H1 (cell line): Measurements from ENCODE around the gene FGR. TPM values are rescaled to one million over a fixed set of nuclear protein-coding genes. Genes with fewer than 3 reads are reported as not detected.

Experiments used
- GTF2F1 ChIP-seq: IDR thresholded peaks from 2 replicates; pipeline ENCODE4 v1.6.1; 2012; ENCODE audit warnings: low read depth, low read length, improper control_type of control experiment, borderline replicate concordance
- KDM5A ChIP-seq: fragments of 200-600 bp; IDR thresholded peaks from 2 replicates; pipeline ENCODE4 v1.7.1; 2012; ENCODE audit warnings: mild to moderate bottlenecking, low read length, inconsistent platforms, mixed read lengths
- NANOG ChIP-seq: IDR thresholded peaks from 2 replicates; pipeline ENCODE4 v1.6.1; 2011; ENCODE audit warnings: low read length, low read depth, mild to moderate bottlenecking, inconsistent platforms; ENCODE audit not compliant: insufficient read depth, poor library complexity, severe bottlenecking
- RBBP5 ChIP-seq: IDR thresholded peaks from 2 replicates; pipeline ENCODE4 v1.7.1; 2012; ENCODE audit warnings: low read depth, mild to moderate bottlenecking, inconsistent platforms, low read length, moderate library complexity, borderline replicate concordance
- polyA plus RNA-seq, 7 experiments: library from polyadenylated mRNA; depleted of rRNA in 3 of 7; stranded (reverse) in 5 of 7; unstranded in 2 of 7; fragments of >200 nt in 5 of 7; fragments of 200-250 nt in 2 of 7; gene quantifications; 1 replicate in 5 of 7; 2 replicates in 1 of 7; 4 replicates in 1 of 7; pipeline versions ENCODE4 v1.2.1 to v1.2.3, GENCODE V29; 2011 to 2013; ENCODE audit warnings: missing spikeins in 2 of 7, mixed read lengths in 2 of 7
- total RNA-seq: library from RNA; stranded (reverse); fragmentation: NEBNext Ultra II Directional; extraction: Animal tissue kit (Norgen Biotek cat#: 25700); gene quantifications from 2 replicates; pipeline ENCODE4 v1.2.1, GENCODE V29; 2021

The FGR gene
- total and polyA plus RNA-seq, 2 of the 8 experiments (the other 6 are each of a cell fraction or from before 2014, with no cell fraction given): 0.22 to 0.95 TPM

DNA sequence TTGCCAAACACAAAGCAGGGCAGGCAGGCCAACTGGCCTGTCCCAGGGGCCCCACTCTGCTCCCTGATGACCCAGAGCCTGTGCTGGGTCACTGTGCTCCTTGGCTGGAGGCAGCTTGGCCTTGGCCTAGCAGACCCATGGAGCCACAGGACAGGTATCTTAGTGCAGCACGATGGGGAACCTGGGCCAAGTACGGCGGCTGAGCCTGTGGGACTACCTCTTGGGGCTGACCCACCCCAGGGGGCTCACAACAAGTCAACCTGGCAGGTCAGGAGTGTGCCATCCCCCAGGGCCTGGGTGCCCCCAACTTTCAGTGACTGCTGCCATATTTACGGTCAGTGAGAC lies 10.1 kb upstream of the FGR start (continued):
- TF ChIP-seq KDM5A (no peak), NANOG (no peak), RBBP5 (no peak), GTF2F1 (no peak)
